Kidney (tissue), 14 donors: ENCODE measurements around the gene SMG5. TPM values are rescaled to one million over a fixed set of nuclear protein-coding genes. Genes with fewer than 3 reads are reported as not detected.

Experiments used
- DNase-seq, 5 donors: peaks; one replicate each; pipeline ENCODE4 v3.0.0-alpha.2; 2013 to 2020
- FAIRE-seq: peaks from 2 replicates; lab custom pipeline; 2012; peaks lifted over from hg19 to GRCh38; lab: Jason Lieb, UNC
- H3K27ac ChIP-seq, 2 donors: one replicate each; pipeline ENCODE4 v1.7.0; 2013; ENCODE audit warnings: low read depth in 2 of 2, low read length in 2 of 2, inconsistent platforms in 1 of 2
- H3K27me3 ChIP-seq: one replicate; pipeline ENCODE4 v1.7.1; 2013; ENCODE audit warnings: low read length, inconsistent platforms; ENCODE audit not compliant: control insufficient read depth, insufficient read depth
- H3K36me3 ChIP-seq, 3 donors: one replicate each; pipeline versions ENCODE4 v1.7.0 to v1.7.1; 2013; ENCODE audit warnings: low read length in 3 of 3, control low read depth in 1 of 3, inconsistent platforms in 1 of 3; ENCODE audit not compliant: insufficient read depth in 3 of 3, control insufficient read depth in 2 of 3
- H3K4me1 ChIP-seq, 3 donors: one replicate each; pipeline versions ENCODE4 v1.7.0 to v1.7.1; 2013; ENCODE audit warnings: low read length in 3 of 3, inconsistent platforms in 1 of 3, low read depth in 1 of 3; ENCODE audit not compliant: control insufficient read depth in 2 of 3, insufficient read depth in 2 of 3
- H3K4me3 ChIP-seq, 3 donors: one replicate each; pipeline versions ENCODE4 v1.7.0 to v1.8.1; 2013; ENCODE audit warnings: low read length in 3 of 3, control low read depth in 1 of 3, inconsistent platforms in 1 of 3
- H3K9ac ChIP-seq, 3 donors: one replicate each; pipeline versions ENCODE4 v1.7.0 to v1.7.1; 2013; ENCODE audit warnings: low read length in 3 of 3, control low read depth in 1 of 3, inconsistent platforms in 1 of 3
- H3K9me3 ChIP-seq, 3 donors: one replicate each; pipeline versions ENCODE4 v1.7.0 to v1.7.1; 2013; ENCODE audit warnings: low read length in 3 of 3, control low read depth in 1 of 3, inconsistent platforms in 1 of 3; ENCODE audit not compliant: control insufficient read depth in 2 of 3, insufficient read depth in 1 of 3
- intact Hi-C: fragments of 100-400 bp; cut with DNase I; formaldehyde crosslinking; loops from one replicate; pipeline ENCODE4 v1.11.1; 2022
- polyA plus RNA-seq: library from polyadenylated mRNA; stranded (reverse); fragments of 350-450 nt; fragmentation: Illumina TruSeq; extraction: RNeasy Lipid Tissue Mini Kit (QIAGEN cat#74804); gene quantifications from one replicate; pipeline ENCODE4 v1.2.3, GENCODE V29; 2014; ENCODE audit warnings: low read depth, low replicate concordance; ENCODE audit not compliant: insufficient read depth
- total RNA-seq: library from RNA; stranded (reverse); fragmentation: NEBNext Ultra II Directional; extraction: Animal tissue kit (Norgen Biotek cat#: 25700); gene quantifications from one replicate; pipeline ENCODE4 v1.2.1, GENCODE V29; 2021
- TF ChIP-seq, protein P1 (sequence below): IDR thresholded peaks from 3 replicates; pipeline ENCODE4 v1.5.1; 2012; ENCODE audit warnings: mild to moderate bottlenecking, moderate library complexity, borderline replicate concordance; ENCODE audit not compliant: insufficient read depth; ENCODE audit errors: extremely low read depth
- donor health status: control.
- donor health status: control.
- donor health status: control.
- donor health status: control.
- donor health status: control.
- donor health status: DM: yes; HTN: yes; CAD: no.
- donor health status: Normal renal cell carcinoma (clear cell type).

SMG5 gene
- total and polyA plus RNA-seq, 2 donors from 2014 or later = 46.1 to 69.5 TPM

DNA sequence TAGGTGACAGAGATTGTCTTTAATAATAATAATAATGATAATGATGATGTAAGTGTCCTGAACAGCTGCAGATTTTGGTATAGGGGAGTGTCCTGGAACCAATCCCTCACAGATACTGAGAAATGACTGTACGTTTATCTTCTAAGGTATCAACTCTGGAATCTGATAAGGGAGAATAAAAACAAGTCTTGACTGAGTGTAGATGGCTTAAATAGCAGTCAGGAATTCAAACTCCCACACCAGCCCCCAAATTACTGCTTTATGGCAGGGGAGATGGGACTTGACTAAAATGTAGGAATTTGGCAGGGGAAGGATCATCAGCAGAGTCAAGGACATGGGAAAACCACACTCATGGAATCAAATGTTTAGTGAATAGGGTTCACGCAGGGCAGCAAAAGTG lies 22.6 kb upstream of the SMG5 start:
- H3K9ac ChIP-seq = no peak overlapping the region
- DNase-seq = peak in 1 of 5 donors; percentile 11
- H3K4me3 ChIP-seq = no peak overlapping the region
- no peaks in the 10 kb centered on the region for H3K9me3 ChIP-seq
- no peak for FAIRE-seq
- intact Hi-C loops = no loop called here
- no peaks in the 10 kb centered on the region for H3K4me1 ChIP-seq
- no peaks in the 10 kb centered on the region for H3K27me3 ChIP-seq
- peaks cover 5 to 19% (median 16%) of the 10 kb centered on the region in 3 donors for H3K36me3 ChIP-seq
- TF ChIP-seq, protein P1, sequence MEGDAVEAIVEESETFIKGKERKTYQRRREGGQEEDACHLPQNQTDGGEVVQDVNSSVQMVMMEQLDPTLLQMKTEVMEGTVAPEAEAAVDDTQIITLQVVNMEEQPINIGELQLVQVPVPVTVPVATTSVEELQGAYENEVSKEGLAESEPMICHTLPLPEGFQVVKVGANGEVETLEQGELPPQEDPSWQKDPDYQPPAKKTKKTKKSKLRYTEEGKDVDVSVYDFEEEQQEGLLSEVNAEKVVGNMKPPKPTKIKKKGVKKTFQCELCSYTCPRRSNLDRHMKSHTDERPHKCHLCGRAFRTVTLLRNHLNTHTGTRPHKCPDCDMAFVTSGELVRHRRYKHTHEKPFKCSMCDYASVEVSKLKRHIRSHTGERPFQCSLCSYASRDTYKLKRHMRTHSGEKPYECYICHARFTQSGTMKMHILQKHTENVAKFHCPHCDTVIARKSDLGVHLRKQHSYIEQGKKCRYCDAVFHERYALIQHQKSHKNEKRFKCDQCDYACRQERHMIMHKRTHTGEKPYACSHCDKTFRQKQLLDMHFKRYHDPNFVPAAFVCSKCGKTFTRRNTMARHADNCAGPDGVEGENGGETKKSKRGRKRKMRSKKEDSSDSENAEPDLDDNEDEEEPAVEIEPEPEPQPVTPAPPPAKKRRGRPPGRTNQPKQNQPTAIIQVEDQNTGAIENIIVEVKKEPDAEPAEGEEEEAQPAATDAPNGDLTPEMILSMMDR = no peak
- H3K27ac ChIP-seq = no peak overlapping the region

- Histone ChIP-seq H3K27me3 (no peaks in the 10 kb centered on the region), H3K4me1 (no peaks in the 10 kb centered on the region), H3K9me3 (no peaks in the 10 kb centered on the region), H3K4me3 (no peak overlapping the region), H3K36me3 (peaks cover 2 to 7% (median 4%) of the 10 kb centered on the region in 3 donors), H3K9ac (no peak overlapping the region), H3K27ac (no peak overlapping the region)
- TF ChIP-seq, protein P1 = no peak
- intact Hi-C loops = no loop called here
- DNase-seq (no peak), FAIRE-seq (no peak)
These were observed 20.6 kb upstream of the SMG5 start for GRCh38 chr1:156303241-156303640.

DNA sequence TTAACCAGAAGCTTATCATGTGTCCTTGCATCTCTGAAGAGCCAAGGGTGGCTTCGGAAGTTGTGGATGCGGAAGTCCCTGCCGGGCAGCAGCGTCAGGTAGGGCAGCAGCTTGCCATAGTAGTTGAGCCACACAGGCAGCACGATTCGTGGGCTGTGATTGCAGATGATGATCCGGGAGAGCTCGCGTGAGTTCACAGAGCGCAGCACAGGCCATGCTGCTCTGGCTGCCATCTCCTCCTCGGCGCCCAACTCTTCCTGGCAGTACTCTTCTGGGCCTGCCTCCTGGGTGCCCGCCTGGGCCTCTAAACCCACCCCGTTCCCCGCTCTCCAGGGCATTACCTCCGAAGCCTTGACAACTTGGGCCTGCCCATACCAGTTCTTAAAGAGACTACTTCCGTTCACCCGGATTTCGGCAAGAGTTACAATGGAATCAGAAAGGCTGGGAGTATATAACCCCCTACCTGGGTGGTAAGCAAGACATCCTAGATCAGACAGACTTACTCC lies 16.3 kb upstream of the SMG5 start, which contains the start of gene VHLL:
VHLL (minus strand) TSS at position 456 of the 506 bp plus-strand sequence; CDS start at position 338, 118 bp downstream.
- TF ChIP-seq, protein P1 = no peak
- Histone ChIP-seq H3K27ac (no peak within 1 kb of the TSS), H3K27me3 (no peaks in the 10 kb centered on the region), H3K4me1 (peaks cover 0 to 13% (median 10%) of the 10 kb centered on the region in 3 donors), H3K9ac (no peak within 1 kb of the TSS), H3K9me3 (no peaks in the 10 kb centered on the region), H3K4me3 (no peak within 1 kb of the TSS), H3K36me3 (peaks cover 0 to 2% (median 0%) of the 10 kb centered on the region in 3 donors)
- intact Hi-C loops = no loop called here
- no peak for DNase-seq
- FAIRE-seq = no peak
